ENCODE results near the gene PCARE.
"Not testable (repeated sequence)": the region's sequence is repeated elsewhere in the genome, so short reads cannot be mapped to it uniquely, and the experiment has no call there.

PCARE gene

DNA sequence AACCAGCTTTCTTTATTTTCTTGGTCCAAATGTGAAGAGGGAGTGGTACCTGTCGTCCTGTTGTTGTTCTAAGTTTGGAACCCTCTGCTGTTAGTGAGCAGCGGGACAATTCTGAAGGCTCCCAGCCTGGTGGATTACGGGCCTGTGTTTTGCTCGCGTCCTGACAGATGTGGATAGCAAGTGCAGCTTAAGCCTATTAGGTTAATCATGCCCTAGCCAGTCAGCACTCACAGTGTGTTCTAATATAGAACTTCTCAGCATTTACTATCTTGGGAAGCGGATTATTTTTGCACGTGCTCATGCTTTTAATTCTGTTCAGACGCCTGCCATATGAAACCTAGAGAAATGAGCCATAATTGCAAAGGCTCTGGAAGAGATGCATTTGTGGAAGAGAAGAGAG is at the start of gene PCARE:
Gene PCARE, minus strand, starts transcription at position 113 of the 400 bp plus-strand sequence. CDS start 262 bp downstream, outside the sequence.
- no peak for DNase-seq

DNA sequence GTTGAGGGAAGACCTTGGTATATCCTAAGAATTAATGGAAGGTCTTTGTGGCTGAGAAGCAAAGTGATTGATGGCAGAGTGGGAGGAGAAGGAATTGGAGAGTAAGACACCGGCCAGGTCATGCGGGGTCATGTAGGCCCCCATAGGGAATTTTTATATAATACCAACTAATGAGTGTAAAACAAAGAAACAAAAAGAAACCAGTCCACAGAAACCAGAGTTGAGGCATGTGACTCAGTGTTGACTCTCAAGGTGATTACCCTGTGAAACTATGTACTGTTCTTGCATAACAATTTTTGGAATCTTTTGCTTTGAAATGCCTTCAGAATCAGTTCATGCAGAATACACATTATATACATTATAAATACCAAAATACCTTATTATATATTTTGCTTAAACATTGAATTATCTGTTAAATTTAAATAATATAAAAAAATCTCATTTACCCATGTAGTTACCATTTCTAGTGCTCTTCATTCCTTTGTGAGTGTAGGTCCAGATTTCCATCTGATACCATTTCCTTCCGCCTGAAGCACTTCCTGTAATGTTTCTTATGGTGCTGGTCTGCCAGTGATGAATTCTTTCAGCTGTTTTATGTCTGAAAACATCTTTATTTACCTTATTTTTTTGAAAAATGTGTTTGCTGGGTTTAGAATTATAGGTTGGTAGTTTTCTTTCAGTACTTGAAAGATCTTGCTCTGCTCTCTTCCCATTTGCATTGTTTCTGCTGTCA is 49.5 kb upstream of the PCARE start:
- no peak for DNase-seq

DNA sequence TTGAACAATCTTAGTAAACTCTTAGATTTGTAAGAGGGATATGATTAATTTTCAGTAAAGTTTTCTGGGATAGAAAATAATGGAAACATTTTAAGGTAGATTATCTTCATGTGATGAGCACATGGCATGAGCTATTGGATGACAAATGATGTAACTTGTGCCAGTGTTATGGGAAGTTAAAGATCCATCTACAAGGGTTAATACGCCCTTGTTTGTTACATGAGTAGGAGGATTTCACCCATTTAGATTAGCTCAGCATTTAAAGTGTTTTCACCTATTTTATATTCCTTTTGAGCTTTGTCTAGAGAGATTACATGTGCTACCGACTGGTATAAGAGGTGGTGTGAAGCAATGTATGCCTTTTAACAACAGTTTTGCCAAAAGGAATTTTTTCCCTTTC is 46.5 kb upstream of the PCARE start:
- no peak for DNase-seq

DNA sequence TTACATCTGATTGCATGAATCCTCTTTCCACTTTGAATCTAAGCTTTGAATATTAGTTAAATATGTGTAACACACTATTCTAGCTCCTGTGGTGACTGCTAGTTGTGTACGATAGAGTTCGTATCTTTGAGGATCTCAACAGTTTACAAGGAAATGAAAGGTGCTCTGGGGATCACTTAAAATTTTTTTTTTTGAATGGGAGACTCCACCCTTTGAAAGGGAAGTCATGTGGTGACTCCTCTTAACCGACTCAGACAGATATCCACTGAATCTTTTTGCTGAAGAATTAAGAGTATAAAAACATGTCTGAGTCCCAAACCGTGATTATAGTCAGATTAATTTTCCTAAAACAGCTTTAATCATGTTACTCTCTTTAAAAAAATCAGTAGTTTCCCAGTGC is 44.9 kb upstream of the PCARE start:
- DNase-seq: no peak

DNA sequence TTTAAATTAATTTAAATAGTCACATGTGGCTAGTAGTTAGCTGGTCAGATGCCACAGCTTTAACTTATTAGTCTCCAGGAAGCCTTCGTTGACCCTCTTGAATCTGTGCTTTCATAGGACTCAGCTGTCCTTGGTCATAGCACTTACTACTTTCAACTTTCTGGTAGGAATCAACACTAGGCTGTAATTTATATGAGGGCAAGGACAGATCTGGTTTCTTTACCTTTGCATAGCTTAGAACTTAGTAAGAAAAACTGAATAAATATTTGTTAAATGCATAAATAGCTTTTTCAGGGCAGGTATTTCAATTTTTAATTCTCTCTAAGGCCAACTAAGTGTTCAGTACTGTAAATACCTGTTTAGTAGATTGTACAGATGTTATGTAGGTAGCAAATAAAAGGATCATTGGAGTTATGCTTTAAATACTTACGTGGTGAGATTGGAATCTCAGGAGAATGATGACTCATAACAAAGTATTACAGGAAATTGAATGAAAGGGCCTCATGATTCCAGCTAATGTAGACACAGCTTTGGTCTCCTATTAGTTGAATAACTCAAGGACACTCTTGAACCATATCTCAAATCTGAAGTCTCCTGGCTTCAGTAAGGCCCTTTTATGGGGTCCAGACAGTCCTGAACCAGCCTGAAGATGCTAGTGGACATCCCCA is 43.4 kb upstream of the PCARE start:
- no peak for DNase-seq

DNA sequence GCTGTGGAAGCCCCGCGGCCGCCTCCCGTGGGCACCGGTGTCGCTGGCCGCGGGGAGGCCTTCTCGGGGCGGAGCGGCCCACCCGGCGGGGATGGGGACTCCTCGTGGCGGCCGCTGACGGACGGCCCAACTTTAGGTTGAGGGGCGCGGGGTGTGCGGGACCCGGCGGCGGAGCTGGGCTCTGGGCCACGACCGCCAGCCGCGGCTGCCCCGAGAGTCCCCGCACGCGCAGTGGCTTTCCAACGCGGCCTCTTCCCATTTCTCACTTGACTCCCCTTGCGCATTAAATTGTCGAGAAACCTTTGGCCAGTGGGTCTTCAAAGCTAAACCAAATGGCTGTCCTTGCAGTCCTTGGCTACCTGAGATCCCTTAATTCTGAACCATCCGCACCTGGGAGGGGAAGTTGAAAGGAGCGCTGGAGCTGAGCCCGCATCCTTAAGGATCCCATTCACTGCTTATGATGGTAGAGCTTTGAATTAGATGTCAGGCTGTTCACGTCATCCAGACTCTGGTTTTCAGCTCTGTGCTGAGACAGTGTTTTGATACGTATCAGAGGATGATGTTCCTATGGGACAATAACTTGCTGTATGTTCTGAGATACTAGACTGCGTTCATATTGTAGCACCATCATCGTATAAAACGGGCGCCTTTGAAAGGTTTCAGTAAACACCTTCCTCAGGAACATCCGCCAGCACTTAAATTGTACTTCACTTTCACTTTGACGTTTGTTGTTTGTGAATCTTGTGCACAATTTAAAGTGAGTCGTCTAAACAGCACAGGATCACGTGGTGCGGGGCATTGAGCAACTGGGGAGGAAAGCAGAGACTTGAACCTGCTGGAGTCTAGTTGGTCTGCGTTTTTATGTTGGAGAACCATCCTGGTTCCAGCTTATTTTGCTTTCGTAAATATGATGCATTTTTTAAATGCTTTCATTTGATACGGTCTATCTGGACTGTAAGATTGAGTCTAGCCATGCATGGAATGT is 41.8 kb upstream of the PCARE start:
- peak; percentile 58 to 71 for DNase-seq

DNA sequence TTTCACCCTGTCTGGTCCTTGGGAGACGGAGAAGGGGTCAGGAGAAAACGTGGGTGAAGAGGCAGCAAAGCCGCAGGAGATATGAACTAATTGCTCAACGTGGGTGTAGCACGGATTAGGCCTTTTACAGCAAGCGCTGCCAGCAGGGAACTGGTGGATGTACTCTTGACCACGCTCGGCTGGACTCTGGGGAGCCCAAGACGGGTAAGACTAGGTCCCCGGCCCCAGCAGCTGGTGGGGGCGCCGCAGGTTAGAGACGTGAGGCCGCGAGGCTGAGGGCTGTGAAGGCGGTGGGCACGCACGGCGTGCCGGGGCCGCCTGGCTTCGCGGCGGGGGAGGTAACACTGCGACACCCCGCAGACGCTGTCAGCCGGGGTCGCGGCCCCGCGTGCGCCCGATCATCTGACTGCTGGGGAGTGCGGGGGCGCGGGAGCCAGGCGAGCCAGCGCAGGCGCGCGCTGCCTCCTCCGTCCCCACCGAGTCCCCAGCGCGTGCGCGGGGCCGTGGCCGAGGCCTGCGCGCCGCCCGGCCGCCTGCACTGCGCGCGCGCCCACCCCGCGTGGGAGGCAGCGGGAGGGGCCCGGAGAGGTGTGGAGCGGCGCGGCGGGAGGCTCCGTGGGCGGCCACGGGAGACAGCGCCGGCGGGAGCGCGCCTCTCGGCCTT is 40.8 kb upstream of the PCARE start, which contains the start of gene CLIP4:
Gene CLIP4, plus strand, starts transcription at position 470 of the 664 bp plus-strand sequence. CDS start 5,974 bp downstream, outside the sequence.
- DNase-seq: peak; percentile 66 to 71

DNA sequence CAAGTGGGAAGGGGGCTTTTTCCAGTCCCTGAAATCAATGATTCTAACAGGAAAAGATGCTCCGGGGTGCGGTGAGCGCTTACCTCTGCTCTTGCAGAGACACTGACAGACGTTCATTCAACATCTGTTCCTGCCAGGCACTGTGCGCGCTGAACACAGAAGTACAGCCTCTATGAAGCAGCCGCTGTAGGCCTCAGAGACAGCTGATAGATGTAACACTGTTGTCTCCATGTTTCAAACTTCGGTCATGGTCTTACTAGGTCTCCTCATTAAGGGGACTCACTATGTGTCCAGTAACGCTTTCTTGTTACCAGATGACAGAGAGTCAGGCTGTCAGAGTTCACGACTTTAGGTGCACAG is 40.2 kb upstream of the PCARE start:
- DNase-seq: no peak

DNA sequence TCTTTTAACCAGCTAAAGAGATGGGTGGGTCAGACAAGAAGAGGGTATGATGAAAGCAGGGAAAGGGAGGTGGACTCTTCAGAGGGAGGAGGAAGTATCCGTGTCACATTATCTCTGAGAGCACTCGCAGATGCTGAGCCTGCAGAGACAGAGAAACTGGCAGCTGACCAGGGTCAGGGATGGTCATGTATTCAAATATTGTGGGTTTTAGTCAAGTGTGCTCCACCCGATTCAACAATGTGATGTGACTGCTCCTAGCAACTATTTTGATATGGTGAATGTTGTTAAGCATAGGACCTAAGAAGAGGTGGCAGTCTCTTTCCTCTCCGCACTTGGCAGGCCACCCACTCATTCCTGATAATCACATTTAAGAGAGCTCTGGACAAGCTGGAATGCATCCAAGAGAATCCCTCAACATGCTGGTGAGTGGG is 39.6 kb upstream of the PCARE start:
- no peak for DNase-seq

DNA sequence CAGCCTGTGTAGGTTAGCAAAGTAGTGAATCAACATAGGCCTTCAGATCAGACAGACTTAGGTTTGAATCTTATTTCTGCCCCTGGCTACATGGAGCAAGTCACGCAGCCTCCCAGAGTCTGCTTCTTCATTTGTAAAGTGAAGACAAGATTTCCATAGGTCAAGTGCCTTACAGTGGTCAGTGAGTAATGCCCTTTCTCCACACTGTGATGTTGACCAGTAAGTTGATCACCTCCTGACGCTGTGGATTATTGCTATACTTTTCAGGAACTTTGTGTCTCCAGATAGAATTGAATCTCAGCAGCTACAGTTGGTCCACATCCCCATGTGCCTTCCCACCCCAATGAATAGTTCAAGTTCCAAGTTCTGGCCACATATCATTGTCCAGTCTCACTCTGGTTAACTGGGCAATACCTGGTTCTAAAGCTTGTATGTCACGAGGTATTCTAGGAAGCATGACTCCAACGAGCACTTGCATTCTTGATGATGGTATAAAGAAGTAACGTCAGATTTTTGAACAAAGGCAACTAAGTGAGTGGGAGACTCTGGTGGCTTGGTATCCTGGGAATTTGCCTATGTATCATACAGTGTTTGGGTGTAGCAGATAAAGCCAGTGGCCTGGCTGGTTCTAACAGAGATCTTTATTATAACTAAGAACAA is 38.8 kb upstream of the PCARE start:
- no peak for DNase-seq

DNA sequence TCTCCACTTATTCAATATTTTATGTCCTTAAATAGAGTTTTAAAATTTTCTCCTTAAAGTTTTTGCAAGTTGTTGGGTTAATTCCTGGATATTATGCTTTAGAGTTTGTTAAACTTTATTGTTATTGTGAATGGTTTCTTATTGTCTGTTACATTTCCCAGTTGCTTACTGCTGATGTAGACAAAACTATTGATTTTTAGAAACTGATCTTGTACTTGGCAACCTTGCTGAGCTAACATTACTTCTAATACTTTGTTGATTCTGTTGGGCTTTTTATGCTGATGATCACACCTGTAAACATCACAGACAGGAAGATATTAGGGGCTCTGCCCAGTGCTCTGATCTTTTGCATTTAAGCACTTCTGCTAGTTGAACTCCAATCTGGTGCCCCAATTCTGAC is 38.1 kb upstream of the PCARE start:
- DNase-seq: no peak

DNA sequence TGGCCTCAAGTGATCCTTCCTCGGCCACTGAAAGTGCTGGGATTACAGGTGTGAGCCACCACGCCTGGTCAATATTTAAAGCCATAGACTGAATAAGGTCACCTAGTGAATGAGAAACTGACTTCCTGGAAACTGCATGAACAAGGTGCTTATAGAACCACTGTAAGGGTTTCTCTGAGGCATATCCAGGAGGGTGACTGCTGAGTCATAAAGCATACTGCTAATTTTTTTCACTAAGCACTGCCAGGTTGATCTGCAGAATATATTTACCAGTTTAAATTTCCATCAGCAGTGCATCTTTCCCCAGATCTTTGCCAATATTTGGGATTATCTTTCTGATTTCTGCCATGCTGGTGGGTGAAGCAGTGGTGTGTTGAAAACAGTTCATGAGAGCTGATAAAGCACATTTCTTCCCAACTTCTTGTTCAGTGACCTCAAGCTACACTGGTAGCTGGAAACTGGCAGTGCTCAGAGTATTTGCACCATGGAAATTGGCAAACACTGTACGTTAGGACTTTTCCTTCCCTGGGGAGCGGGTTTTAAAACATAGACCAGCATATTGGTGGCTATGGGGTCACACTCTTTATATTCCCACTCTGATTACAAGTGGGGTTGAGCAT is 36.7 kb upstream of the PCARE start:
- no peak for DNase-seq

DNA sequence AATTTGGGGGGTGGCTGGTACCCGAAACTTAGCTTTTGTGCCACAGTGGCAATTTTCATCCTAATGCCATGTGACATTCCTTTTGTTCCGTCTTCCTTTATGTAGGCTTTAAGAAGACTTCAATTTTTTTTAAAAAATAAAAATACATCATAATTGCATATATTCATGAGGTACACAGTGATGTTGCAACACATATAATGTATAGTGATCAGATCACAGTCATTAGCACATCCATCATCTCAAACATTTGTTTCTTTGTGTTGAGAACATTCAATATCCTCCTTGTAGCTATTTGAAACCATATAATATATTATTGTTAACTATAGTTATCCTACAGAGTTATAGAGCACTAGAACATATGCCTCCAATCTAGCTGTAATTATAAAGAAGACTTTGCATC is 34.9 kb upstream of the PCARE start:
- DNase-seq: no peak

DNA sequence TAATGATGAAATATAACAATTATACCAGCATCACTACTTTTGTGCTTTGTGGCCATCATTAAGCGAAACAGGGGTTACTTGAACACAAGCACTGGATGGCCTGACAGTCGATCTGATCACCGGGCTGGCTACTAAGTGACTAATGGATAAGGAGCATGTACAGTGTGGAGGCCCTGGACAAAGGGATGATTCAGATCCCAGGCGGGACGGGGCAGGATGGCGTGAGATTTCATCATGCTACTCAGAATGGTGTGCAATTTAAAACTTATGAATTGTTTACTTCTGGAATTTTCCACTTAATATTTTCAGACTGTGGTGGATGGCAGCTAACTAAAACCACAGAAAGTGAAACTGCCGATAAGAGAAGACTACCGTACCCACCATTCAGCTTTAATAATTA is 33.9 kb upstream of the PCARE start:
- DNase-seq: no peak

DNA sequence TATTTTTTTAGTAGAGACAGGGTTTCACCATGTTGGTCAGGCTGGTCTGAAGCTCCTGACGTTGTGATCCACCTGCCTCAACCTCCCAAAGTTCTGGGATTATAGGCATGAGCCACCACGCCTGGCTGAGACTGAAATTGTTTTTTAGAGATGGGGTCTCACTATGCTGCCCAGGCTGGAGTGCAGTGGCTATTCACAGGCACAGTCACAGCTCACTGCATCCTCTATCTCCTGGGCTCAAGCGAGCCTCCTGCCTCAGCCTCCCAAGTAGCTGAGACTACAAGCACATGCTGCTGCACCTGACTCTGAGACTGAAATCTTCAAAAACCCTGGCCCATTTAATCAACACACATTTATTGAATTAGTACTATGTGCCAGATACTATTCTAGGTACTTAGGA is 33.2 kb upstream of the PCARE start:
- not testable (repeated sequence) for DNase-seq

DNA sequence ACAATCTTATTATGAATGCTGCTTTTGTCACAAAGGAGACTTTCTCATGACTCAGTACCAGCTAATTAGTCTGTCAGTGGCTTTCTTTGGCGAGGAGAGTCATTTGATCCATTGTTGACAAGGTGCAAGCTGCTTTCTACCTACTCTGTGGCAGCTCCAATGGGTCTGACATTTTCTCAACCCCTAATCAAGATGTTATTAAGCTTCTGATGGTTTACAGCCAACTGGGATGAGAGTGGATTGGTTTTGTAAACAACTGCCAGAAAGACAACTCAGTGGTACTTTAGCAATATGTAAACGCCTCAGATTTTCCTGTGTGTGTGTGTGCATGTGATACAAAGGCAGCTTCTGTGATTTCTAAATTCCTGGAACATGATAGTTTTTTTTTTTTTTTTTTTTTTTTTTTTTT is 32.7 kb upstream of the PCARE start:
- DNase-seq: no peak

DNA sequence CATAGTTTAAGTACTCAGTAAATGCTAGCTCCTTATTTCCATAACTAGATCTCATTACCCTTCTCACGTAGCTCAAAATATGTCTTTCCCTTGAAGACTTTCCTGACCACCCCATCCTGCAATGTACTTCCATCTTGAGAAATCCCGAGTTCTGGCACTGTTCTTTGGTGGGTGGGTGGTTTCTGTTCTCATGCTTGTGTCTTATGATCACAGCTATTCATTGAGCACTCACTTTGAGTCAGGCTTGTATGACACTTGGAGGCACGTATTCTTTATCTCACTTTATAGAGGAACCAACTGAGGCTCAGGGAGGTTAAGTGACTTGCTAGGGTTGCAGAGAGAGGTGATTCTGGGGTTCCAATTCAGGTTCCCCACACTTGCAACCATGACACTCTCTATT is 31.9 kb upstream of the PCARE start:
- DNase-seq: no peak

DNA sequence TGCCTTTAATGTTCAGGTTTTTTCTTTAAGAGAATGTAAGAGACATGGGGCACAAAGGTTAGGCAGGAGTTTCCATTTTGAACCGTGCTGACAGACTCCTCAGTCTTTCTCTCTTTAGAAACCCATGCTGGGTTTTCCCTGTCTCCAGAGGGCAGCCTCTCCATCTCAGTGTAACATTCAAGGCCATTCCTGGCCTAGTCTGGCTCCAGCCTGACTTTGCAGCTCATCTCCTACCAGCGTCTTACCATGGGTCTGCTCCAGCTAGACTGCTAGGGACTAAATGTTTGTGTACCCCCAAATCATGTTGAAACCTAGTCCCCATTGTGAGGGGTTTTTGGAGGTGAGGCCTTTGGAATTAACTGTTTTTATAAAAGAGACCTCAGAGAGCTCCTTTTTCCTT is 31.1 kb upstream of the PCARE start:
- no peak for DNase-seq

DNA sequence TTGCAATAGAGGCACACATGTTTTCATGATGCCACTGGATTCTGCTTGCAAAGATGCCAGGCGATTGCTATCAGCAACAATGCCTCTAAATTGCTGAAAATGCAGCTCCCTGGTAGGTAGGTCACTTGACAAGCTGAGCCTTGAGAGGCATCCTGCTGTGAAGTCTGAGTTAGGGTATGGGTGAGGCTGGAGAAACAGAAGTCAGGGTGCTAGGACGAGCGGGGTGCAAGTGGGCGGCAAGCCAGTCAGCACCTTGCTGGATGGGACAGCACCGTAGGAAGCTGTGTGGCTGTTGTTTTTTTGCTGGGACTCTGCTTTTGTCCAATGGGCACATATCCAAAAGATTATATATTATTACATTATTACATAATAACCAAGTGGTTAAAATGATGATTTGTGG is 30.4 kb upstream of the PCARE start:
- no peak for DNase-seq

DNA sequence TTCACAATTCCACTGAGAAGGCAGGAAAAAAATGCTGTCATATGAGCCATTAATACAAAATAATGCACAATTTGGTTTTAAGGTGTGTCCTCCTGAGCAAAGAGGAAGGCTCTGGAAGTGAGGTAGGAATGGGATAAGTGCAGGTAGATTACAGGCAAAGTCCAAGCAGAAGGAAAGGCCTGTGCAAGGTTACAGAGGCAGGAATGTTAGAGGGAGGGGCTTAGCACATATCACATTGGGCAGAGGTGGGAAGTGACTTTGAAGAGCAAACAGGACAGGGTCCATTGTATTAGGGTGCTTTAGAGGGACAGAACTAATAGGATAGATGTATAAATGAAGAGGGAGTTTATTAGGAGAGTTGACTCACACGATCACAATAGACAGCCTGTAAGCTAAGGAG is 26.2 kb upstream of the PCARE start:
- DNase-seq: no peak

DNA sequence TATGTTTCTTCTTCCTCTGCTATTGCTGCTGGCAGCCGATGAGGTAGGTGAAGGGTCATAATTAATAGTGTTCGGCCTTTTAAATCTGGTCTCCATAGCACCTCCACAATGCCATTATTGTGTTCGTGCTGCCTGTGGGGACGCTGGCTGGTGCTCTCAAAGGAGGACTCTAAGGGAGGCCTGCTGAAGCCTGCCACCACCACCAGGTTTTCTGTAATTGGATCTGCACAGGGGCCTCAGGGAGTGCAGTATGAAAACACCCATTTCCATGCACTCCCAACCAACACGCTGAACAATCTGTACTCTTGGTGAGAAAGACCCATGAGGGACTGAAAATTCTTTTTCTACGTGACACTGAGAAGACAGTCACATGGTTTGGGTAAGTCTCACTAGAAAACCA is 23.2 kb upstream of the PCARE start:
- DNase-seq: no peak

DNA sequence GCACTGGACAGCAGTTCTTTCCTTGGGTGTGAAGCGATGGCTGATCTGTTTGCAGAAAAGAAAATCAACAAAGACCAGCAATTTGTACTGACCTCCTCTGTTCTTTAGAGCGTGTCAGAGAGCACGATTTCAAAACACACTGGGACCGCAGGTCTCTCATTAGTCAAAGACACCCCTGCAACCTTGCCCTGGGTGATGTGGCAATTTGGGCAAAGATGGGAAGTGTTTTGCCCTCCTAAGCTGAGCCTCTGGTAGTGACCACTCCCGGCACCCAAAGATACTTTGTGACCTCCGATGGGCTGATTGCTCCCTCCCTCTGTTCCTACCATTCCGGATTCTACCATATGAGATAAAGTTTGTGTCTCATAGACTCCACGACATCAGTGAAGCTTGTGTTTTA is 22.6 kb upstream of the PCARE start:
- no peak for DNase-seq

Measured in hippocampal formation (tissue), 2 donors.